Motor neuron (in vitro differentiated cells): ENCODE measurements around the gene GGT6. TPM values are rescaled to one million over a fixed set of nuclear protein-coding genes. Genes with fewer than 3 reads are reported as not detected.
A peak's percentile ranks its signal among the peaks of the same experiment; 100 is the strongest.

Experiments used
- ATAC-seq, 8 experiments: fragments of 200-7000 bp; cut with Tn5 transposase; replicated peaks in 6 of 8; 2 replicates each; pipeline ENCODE4 v1.8.0; 2021; ENCODE audit warnings: mild to moderate bottlenecking in 8 of 8, moderate library complexity in 8 of 8
- H3K27ac ChIP-seq, 2 donors: fragments of 250-450 bp; sonication (Bioruptor Pico); 2 replicates each; pipeline ENCODE4 v1.9.0; 2021; ENCODE audit warnings: antibody characterized with exemption in 2 of 2, mild to moderate bottlenecking in 2 of 2, moderate library complexity in 1 of 2
- H3K4me1 ChIP-seq, 2 donors: fragments of 250-450 bp; sonication (Bioruptor Pico); replicated peaks in 1 of 2; 2 replicates each; pipeline ENCODE4 v1.6.1; 2021; ENCODE audit warnings: antibody characterized with exemption in 2 of 2, mild to moderate bottlenecking in 2 of 2, moderate library complexity in 1 of 2
- H3K4me3 ChIP-seq, 5 donors: fragments of 250-450 bp; sonication (Bioruptor Pico); 2 replicates each; pipeline ENCODE4 v1.9.0; 2021; ENCODE audit warnings: antibody characterized with exemption in 5 of 5, mild to moderate bottlenecking in 5 of 5, moderate library complexity in 4 of 5
- WGBS, 10 experiments: fragments of 450-650 bp; shearing (Covaris generic); methylation state at CpG; one replicate each; pipeline ENCODE4 v1.0.0; 2022; 5-methylcytosine and 5-hydroxymethylcytosine counted together
- in situ Hi-C, 9 experiments: fragments of 400-800 bp; cut with MboI; loops; one replicate each; pipeline ENCODE4 v1.15.0; 2021; ENCODE audit warnings: low sequenced_read_pairs in 9 of 9, low pct_unique_long_range_greater_than_20kb in 2 of 9; ENCODE audit not compliant: unreplicated experiment in 9 of 9
- total RNA-seq, 8 experiments: library from RNA; unstranded; fragments of 300-600 nt; gene quantifications; 2 replicates each; pipeline versions ENCODE4 v1.2.3 to v1.2.4, GENCODE V29; 2022

The GGT6 gene
- total RNA-seq, 8 experiments from 2014 or later = 0.13 to 1.00 (median 0.20) TPM; not detected in 1

DNA sequence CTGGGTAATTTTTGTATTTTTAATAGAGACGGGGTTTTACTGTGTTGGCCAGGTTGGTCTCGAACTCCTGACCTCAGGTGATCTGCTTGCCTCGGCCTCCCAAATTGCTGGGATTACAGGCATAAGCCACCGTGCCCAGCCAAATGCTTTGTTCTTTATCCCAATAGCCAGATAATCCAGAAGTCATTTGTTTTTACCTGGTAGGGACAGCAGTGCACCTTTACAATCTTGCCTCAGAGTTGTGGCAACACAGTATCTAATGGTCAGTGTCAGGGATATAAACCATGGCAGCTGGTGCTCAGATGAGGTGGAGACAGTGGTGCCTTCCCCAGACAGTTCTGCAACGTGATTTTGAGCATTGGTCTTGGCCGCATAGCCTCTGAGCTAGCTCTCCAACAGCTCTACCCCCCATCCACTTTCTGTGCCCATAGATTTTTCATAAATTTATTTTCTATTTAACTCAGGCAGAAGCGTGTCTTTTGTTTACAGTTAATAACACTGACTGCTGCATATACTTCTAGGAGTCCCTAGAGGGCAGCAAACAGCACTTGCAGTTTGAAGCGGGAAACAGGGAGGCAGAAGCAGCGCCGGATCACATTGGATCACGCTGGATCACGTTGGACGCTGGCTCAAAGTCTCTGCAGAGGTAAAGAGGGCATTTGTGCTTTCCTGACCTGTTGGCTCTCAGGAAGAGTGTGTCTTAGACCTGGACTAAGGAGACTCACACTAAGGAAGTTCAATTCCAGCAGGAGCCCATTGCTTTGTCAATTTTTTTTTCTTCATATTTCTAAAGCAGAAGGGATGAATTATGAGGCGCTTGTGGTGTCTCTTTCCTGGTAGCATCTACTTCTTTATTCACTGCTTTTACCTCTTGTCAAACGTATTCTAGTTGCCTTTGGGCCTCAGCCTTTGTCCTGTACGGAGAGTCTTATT lies 5.1 kb upstream of the GGT6 start:
- peaks cover 2 to 10% of the 10 kb centered on the region in 2 donors for H3K4me1 ChIP-seq
- 5 to 67% (median 25%) methylated on average over 1 to 13 of the region's 16 CpGs for WGBS, 10 experiments
- H3K27ac ChIP-seq = no peak overlapping the region
- peak; percentile 78 to 92 (median 84) for ATAC-seq
- no peak overlapping the region for H3K4me3 ChIP-seq
- in situ Hi-C loops = loop anchor here in 5 of 9 experiments (5.0 to 10.0 kb wide), 3 partner anchors 49 to 59 kb away; no protein-coding TSS in a partner anchor

DNA sequence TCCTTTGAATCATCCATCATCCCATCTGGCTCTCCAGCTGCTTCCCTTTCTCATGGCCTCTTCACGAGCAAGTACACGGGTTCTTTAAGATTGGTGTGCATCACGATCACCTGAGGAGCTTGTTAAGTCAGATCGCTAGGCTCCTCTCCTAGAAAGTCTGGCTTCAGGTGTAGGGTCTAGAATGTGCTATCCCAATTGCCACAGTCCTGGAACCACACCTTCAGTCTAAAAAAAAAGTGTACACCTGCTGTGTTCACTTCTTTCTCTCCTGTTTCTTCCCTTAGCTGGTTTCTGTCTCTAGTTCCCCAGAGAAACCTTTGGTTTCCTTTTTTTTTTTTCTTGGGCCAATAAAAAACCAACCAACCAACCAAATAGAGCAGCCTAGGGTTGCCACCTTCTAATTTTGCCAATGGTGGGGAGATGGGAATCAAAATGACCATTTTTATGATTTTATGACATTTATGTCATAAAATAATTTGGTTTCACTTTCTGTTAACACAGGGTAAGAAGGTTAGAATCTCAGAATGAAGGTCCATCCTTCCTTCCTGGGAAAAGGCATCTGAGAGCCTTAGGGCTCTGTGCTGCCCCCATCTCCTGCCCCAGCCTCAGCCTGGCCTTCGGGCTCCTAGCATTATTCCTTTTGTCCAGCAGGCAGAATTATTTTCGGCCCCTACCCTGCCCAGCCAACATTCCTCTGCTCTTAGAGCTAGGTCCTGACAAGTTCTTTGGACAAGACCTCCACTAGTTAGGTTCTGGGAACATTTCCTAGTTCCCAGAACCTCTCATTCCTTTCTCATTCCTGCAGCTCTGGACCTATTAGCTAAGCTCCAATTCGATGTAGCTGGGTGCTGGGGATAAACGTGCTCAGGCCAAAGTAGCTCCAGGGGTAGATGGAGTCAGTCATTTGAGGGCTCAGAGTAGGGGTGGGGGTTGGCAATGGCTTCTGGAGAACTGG lies 1.9 kb upstream of the GGT6 start:
- in situ Hi-C loops = loop anchor here in 3 of 9 experiments (10.0 kb wide), 2 partner anchors 53 to 63 kb away; no protein-coding TSS in a partner anchor
- Histone ChIP-seq H3K27ac (no peak overlapping the region), H3K4me3 (no peak overlapping the region), H3K4me1 (peaks cover 2% of the 10 kb centered on the region in 2 donors)
- 31 to 83% (median 65%) methylated on average over 2 to 6 of the region's 8 CpGs; no CpG with 5 or more reads in 1 of the 10 experiments for WGBS, 10 experiments
- ATAC-seq = peak in 1 of 8 experiments; percentile 26

DNA sequence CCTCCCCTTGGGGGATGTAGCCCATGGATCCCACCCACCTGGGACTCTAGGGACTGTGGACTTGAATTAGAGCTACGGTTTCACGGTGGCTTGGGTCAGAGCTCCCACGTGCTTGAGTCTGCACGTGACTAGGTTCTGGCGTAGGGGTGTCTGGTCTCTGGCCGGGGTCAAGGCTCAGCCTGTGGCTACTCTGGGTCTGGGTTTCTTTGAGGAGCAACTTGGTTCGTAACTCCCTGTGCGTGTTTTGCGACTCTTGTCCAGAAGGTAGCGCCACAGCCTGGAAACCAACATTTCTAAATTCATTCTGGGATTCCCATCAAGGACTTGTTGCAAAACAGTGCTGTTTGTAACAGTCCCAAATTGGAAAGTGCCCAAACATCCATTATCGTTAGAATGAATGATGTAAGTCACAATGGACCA lies 470 bp upstream of the GGT6 start:
- WGBS, 10 experiments = 0 to 87% (median 77%) methylated on average over 1 to 6 of the region's 11 CpGs; no CpG with 5 or more reads in 2 of the 10 experiments
- peaks cover 4 to 10% of the 10 kb centered on the region in 2 donors for H3K4me1 ChIP-seq
- in situ Hi-C loops = loop anchor here in 3 of 9 experiments (10.0 kb wide), 2 partner anchors 54 to 64 kb away; no protein-coding TSS in a partner anchor
- H3K27ac ChIP-seq = no peak overlapping the region
- H3K4me3 ChIP-seq = no peak overlapping the region
- ATAC-seq = no peak

DNA sequence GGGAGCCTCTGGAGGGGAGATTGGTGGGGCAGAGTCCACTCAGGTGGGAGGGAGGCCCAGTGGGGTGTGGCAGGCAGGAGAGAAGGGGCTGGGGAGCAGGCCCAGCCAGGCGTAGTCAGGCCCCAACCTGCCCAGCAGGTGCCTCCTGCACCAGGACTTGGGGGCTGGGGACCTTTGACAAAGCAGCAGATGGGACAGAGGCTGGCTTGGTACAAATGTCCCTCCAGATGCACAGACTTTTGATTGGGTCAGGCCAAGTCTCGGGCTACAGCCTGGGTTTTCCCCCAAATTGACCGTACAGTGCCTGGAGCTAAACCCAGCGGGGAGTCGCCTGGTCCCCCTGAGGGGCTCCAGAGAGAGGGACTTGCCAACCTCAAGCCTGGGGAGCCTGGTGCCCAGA lies 411 bp downstream of the GGT6 start:
- no peak overlapping the region for H3K4me3 ChIP-seq
- no peak for ATAC-seq
- peaks cover 5 to 8% of the 10 kb centered on the region in 2 donors for H3K4me1 ChIP-seq
- in situ Hi-C loops = loop anchor here in 3 of 9 experiments (10.0 kb wide), 2 partner anchors 55 to 65 kb away; no protein-coding TSS in a partner anchor
- 94% methylated on average over 3 of the region's 5 CpGs; no CpG with 5 or more reads in 9 of the 10 experiments for WGBS, 10 experiments
- no peak overlapping the region for H3K27ac ChIP-seq

DNA sequence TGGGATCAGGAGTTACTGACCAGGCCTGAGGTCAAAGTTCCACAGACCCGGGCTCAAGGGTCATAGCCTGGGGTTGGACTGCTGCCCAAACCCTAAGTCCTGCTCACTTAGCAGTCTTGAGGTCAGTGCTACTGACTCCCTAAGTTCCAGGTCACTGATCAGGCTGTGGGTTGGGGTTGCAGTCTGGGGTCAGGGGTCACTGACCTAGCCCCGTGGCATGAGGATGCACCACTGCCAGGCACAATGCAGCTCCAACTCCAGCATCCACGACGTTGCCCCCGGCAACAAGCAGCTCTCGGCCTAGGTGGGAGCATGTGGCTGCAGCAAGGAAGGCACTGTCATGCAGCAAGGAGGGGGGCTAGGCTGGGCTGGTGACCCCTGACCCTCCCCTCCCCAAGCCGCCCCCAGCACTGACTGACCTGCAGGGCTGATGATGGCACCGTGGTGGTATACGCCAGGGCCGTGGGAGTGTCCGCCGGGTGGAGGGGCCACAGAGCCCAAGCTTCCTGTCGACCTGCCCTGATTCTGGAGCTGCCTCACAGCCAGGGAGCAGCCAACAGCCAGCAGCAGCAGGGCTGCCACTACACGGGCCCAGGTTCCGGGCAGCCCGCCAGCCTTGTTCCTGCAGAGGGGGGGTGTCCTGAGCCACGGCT lies 1.1 kb downstream of the GGT6 start:
- no peak for ATAC-seq
- in situ Hi-C loops = no loop called here
- no peak overlapping the region for H3K27ac ChIP-seq
- H3K4me1 ChIP-seq = peaks cover 5 to 8% of the 10 kb centered on the region in 2 donors
- H3K4me3 ChIP-seq = no peak overlapping the region
- 40 to 80% (median 80%) methylated on average over 1 to 2 of the region's 17 CpGs; no CpG with 5 or more reads in 7 of the 10 experiments for WGBS, 10 experiments

DNA sequence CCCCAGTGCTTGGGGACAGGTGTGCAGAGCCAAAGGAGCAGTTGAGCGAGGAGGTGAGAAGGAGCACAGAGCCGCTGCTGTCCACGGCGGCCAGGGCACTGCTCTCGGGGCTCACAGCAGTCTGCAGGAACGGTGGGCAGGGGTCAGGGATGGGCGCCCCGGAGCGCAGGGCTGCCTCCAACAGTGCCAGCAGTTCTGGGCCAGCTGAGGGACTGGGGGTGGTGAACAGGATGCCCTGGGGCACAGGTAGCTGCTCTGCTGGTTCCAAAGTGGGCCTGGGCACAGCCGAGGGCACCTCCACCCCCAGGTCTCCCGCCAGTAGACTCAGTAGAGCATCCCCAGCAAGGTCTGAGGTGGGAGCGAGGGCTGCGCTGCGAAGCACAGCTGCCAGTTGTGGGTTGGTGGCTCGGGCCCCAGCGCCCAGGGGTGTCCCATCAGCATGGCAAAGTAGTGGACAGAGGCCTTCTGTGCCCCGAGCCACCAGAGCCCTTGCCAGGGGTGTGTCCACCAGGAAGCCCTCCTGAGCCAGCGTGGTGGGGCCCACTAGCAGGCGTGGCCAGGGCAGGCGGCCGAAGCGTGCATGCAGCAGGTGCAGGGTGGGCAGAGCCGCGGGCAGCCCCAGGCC lies 1.9 kb downstream of the GGT6 start:
- Histone ChIP-seq H3K27ac (no peak overlapping the region), H3K4me3 (no peak overlapping the region), H3K4me1 (peaks cover 8 to 13% of the 10 kb centered on the region in 2 donors)
- ATAC-seq = no peak
- 80 to 100% (median 87%) methylated on average over 2 to 5 of the region's 24 CpGs; no CpG with 5 or more reads in 6 of the 10 experiments for WGBS, 10 experiments
- in situ Hi-C loops = no loop called here

DNA sequence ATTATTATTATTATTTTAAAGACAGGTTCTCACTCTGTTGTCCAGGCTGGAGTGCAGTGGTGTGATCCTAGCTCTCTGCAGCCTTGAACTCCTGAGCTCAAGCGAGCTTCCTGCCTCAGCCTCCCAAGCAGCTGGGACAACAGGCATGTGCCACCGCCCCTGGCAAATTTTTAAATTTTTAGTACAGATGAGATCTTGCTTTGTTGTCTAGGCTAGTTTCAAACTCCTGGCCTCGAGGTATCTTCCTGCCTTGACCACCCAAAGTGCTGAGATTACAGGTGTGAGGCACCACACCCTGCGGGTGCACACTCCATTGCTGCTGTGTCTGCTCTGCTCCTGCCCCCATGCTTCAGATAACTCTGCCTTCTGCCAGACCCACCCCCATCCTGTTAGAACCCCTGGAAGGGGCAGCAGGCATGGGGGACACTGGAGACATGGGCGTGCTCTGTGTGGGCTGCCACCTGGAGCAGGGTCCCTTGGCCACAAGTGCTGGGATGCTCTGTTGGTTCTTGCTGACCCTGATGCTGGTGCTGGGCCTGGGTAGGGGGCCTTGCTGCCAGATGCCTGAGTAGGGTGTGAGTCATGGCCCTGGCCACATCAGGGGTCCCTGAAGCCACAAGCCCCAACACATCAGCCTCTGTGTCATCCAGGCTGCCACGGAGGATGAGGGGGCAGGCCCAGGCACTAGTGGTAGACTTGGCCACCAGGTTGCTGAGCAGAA lies 2.6 kb downstream of the GGT6 start:
- peaks cover 8 to 13% of the 10 kb centered on the region in 2 donors for H3K4me1 ChIP-seq
- in situ Hi-C loops = no loop called here
- no peak overlapping the region for H3K27ac ChIP-seq
- no peak overlapping the region for H3K4me3 ChIP-seq
- WGBS, 10 experiments = 47 to 100% (median 100%) methylated on average over 1 to 2 of the region's 6 CpGs; no CpG with 5 or more reads in 3 of the 10 experiments
- no peak for ATAC-seq

DNA sequence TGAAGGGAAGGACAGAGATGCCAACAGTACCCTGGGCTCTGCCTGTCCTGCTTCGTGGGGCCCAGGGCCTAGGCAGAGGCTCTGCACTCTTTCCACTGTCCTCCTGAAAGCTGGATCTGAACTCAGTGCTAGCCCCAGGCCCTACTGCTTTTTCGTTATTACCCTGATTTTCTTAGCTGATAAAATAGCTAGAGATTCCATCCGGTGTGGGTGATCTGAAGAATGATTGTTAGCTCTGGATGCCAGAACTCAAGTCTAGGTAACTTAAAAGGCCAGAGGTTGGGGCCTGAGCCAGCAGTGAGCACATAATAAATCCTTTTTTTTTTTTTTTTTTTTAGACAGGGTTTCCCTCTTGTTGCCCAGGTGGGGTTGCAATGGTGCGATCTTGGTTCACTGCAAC lies 3.4 kb downstream of the GGT6 start:
- in situ Hi-C loops = no loop called here
- 0 to 100% (median 70%) methylated on average over 1 to 3 of the region's 4 CpGs; no CpG with 5 or more reads in 1 of the 10 experiments for WGBS, 10 experiments

DNA sequence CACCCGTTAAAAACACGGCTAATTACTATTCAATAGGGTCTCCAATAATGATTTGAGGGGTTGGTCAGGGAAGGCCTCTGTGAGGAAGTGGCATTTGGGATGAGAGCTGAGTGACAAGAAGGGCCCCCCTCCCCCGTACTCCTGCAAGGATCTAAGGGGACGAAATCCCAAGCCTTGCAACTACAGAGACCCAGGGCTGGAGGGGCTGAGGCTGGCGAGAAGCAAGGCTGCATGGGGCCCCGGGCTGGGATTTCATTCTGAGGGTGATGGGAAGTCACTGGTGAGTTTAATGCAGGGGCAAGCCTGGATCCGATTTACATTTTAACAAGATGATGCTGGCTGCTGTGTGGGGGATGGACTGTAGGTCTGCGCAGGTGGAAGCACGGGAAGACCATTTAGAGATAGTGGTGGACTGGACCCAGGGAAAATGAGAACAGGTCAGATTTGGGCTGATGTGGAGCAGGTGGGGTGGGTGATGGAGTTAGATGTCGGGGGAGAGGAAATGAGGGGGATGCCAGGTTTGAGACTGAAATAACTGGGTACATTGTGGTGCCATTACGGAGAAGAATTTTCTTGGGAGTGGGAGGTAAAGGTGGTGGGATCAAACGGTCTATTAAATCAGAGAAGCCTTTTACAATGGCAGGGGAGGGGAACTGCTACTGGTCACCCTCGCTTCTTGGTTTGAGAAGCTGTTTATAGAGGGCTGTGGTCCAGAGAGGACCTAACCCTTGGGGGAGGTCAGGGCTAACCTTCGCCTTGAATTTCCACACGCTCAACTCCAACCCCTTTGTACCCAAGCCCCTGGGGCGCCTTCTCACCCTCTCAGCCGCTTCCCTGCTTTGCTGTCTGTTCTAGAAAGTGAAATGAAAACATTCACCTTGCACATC lies 4.3 kb downstream of the GGT6 start:
- Histone ChIP-seq H3K4me3 (peak overlapping the region; percentile 51 to 77 (median 57)), H3K27ac (peak overlapping the region; percentile 77 to 84), H3K4me1 (peaks cover 8 to 13% of the 10 kb centered on the region in 2 donors)
- peak in 3 of 8 experiments; percentile 1 to 7 (median 1) for ATAC-seq
- in situ Hi-C loops = no loop called here
- 20 to 100% (median 44%) methylated on average over 1 to 7 of the region's 17 CpGs; no CpG with 5 or more reads in 2 of the 10 experiments for WGBS, 10 experiments

More for the DNA sequence above, 3.4 kb downstream of the GGT6 start:
- Histone ChIP-seq H3K27ac (no peak overlapping the region), H3K4me1 (peaks cover 8 to 13% of the 10 kb centered on the region in 2 donors), H3K4me3 (no peak overlapping the region)
- ATAC-seq = no peak

DNA sequence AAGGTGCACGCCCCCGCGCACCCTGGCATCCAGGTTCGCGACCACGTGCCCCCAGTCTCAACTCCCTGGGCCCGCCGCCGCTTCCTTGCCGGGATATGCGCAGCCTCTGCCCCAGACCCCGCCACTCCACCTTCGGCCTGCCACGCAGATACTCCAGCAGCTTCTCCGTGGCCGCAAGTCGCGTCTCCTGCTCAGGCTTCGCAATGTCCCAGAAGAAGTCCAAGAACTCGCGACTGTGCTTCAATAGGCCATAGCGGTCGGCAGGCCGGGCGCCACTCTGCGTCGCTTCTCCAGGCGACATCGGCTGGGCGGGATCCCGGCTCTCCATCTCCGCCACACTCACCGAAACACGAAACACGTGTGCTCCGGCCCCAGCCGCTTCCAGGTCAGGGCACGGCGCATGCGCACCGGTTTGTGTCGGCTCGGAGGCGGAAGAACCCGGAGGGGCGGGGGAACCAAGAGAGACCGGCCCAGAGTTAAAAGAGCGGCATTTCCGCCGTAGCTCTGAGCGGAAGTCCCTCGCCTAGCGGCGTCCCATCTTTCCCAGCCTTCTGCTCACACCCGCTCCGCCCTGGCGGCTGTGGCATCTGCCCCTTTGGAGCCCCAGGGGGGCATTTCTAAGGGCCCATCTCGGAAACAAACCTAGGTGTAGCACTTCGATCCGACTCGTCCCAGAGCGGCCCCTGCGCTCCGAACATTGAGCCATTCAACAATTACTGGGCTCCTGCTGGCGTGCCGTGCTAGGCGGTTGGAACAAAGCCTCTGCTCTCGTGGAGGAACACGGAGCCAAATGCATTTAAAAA lies 5.2 kb downstream of the GGT6 start, which contains the start of gene MYBBP1A:
TSS of gene MYBBP1A (minus strand) at position 388 of the 803 bp plus-strand sequence. CDS start at position 328, 60 bp downstream.
- H3K4me1 ChIP-seq = peaks cover 8 to 13% of the 10 kb centered on the region in 2 donors
- 0 to 3% (median 1%) methylated on average over 6 to 46 of the region's 69 CpGs; no CpG with 5 or more reads in 3 of the 10 experiments for WGBS, 10 experiments
- peak within 1 kb of the TSS; percentile 77 to 84 for H3K27ac ChIP-seq
- ATAC-seq = peak; percentile 86 to 98 (median 90)
- H3K4me3 ChIP-seq = peak within 1 kb of the TSS; percentile 51 to 77 (median 57)
- in situ Hi-C loops = no loop called here
